Measurements from ENCODE around the gene DGCR8.
"Not testable (repeated sequence)": the region's sequence is repeated elsewhere in the genome, so short reads cannot be mapped to it uniquely, and the experiment has no call there.

- TF ChIP-seq CTCF, POLR2A (IDR thresholded peaks at IDR 0.05): not testable (repeated sequence)
Observed at GRCh38 chr22:20067384-20067682, 12.7 kb upstream of the DGCR8 start.
